Measurements from ENCODE around the gene ZC3H8.

ZC3H8 gene

GRCh38 chr2:112185131-112185530 is 69.7 kb downstream of the ZC3H8 start:
- Histone ChIP-seq H3K27ac (ENCODE audit: low read depth, low read length) (no peak overlapping the region), H3K9ac (ENCODE audit: low read length in 5 of 5) (no peak overlapping the region), H3K9me3 (ENCODE audit: control insufficient read depth in 5 of 5, low read length in 5 of 5) (no peaks in the 10 kb centered on the region), H3K36me3 (ENCODE audit: control insufficient read depth in 5 of 5, insufficient read depth in 5 of 5, low read length in 5 of 5) (no peaks in the 10 kb centered on the region), H3K27me3 (ENCODE audit: control insufficient read depth in 5 of 5, insufficient read depth in 4 of 5, low read length in 5 of 5) (peaks cover 0 to 13% (median 7%) of the 10 kb centered on the region in 5 donors), H3K4me1 (ENCODE audit: control insufficient read depth in 5 of 5, insufficient read depth in 5 of 5, low read length in 5 of 5) (no peaks in the 10 kb centered on the region), H3K4me3 (ENCODE audit: low read depth in 1 of 5, low read length in 5 of 5) (no peak overlapping the region)

- Histone ChIP-seq H3K4me3 (ENCODE audit: low read depth in 1 of 5, low read length in 5 of 5) (no peak overlapping the region), H3K4me1 (ENCODE audit: control insufficient read depth in 5 of 5, insufficient read depth in 5 of 5, low read length in 5 of 5) (no peaks in the 10 kb centered on the region), H3K27me3 (ENCODE audit: control insufficient read depth in 5 of 5, insufficient read depth in 4 of 5, low read length in 5 of 5) (peaks cover 0 to 13% (median 7%) of the 10 kb centered on the region in 5 donors), H3K27ac (ENCODE audit: low read depth, low read length) (no peak overlapping the region), H3K36me3 (ENCODE audit: control insufficient read depth in 5 of 5, insufficient read depth in 5 of 5, low read length in 5 of 5) (no peaks in the 10 kb centered on the region), H3K9ac (ENCODE audit: low read length in 5 of 5) (no peak overlapping the region), H3K9me3 (ENCODE audit: control insufficient read depth in 5 of 5, low read length in 5 of 5) (peaks cover 0 to 4% (median 0%) of the 10 kb centered on the region in 5 donors)
Observed at GRCh38 chr2:112184121-112184520, 70.7 kb downstream of the ZC3H8 start.

GRCh38 chr2:112183327-112184025 is 71.4 kb downstream of the ZC3H8 start:
- H3K27me3 ChIP-seq (ENCODE audit: control insufficient read depth in 5 of 5, insufficient read depth in 4 of 5, low read length in 5 of 5), result peaks cover 0 to 13% (median 7%) of the 10 kb centered on the region in 5 donors
- peaks cover 0 to 4% (median 0%) of the 10 kb centered on the region in 5 donors for H3K9me3 ChIP-seq (ENCODE audit: control insufficient read depth in 5 of 5, low read length in 5 of 5)
- H3K27ac ChIP-seq (ENCODE audit: low read depth, low read length), result no peak overlapping the region
- no peak overlapping the region for H3K4me3 ChIP-seq (ENCODE audit: low read depth in 1 of 5, low read length in 5 of 5)
- H3K4me1 ChIP-seq (ENCODE audit: control insufficient read depth in 5 of 5, insufficient read depth in 5 of 5, low read length in 5 of 5), result no peaks in the 10 kb centered on the region
- no peaks in the 10 kb centered on the region for H3K36me3 ChIP-seq (ENCODE audit: control insufficient read depth in 5 of 5, insufficient read depth in 5 of 5, low read length in 5 of 5)
- H3K9ac ChIP-seq (ENCODE audit: low read length in 5 of 5), result no peak overlapping the region

- no peaks in the 10 kb centered on the region for H3K36me3 ChIP-seq (ENCODE audit: control insufficient read depth in 5 of 5, insufficient read depth in 5 of 5, low read length in 5 of 5)
- peaks cover 0 to 13% (median 7%) of the 10 kb centered on the region in 5 donors for H3K27me3 ChIP-seq (ENCODE audit: control insufficient read depth in 5 of 5, insufficient read depth in 4 of 5, low read length in 5 of 5)
- H3K9me3 ChIP-seq (ENCODE audit: control insufficient read depth in 5 of 5, low read length in 5 of 5), result peaks cover 0 to 4% (median 0%) of the 10 kb centered on the region in 5 donors
- H3K4me3 ChIP-seq (ENCODE audit: low read depth in 1 of 5, low read length in 5 of 5), result no peak overlapping the region
- H3K27ac ChIP-seq (ENCODE audit: low read depth, low read length), result no peak overlapping the region
- no peaks in the 10 kb centered on the region for H3K4me1 ChIP-seq (ENCODE audit: control insufficient read depth in 5 of 5, insufficient read depth in 5 of 5, low read length in 5 of 5)
- no peak overlapping the region for H3K9ac ChIP-seq (ENCODE audit: low read length in 5 of 5)
Observed at GRCh38 chr2:112182581-112183034, 72.2 kb downstream of the ZC3H8 start.

- H3K9ac ChIP-seq (ENCODE audit: low read length in 5 of 5), result no peak overlapping the region
- no peaks in the 10 kb centered on the region for H3K4me1 ChIP-seq (ENCODE audit: control insufficient read depth in 5 of 5, insufficient read depth in 5 of 5, low read length in 5 of 5)
- no peak overlapping the region for H3K4me3 ChIP-seq (ENCODE audit: low read depth in 1 of 5, low read length in 5 of 5)
- no peaks in the 10 kb centered on the region for H3K36me3 ChIP-seq (ENCODE audit: control insufficient read depth in 5 of 5, insufficient read depth in 5 of 5, low read length in 5 of 5)
- H3K9me3 ChIP-seq (ENCODE audit: control insufficient read depth in 5 of 5, low read length in 5 of 5), result peaks cover 0 to 4% (median 0%) of the 10 kb centered on the region in 5 donors
- no peak overlapping the region for H3K27ac ChIP-seq (ENCODE audit: low read depth, low read length)
- peaks cover 0 to 13% (median 7%) of the 10 kb centered on the region in 5 donors for H3K27me3 ChIP-seq (ENCODE audit: control insufficient read depth in 5 of 5, insufficient read depth in 4 of 5, low read length in 5 of 5)
Observed at GRCh38 chr2:112181571-112182290, 73.1 kb downstream of the ZC3H8 start.

- Histone ChIP-seq H3K27me3 (ENCODE audit: control insufficient read depth in 5 of 5, insufficient read depth in 4 of 5, low read length in 5 of 5) (no peaks in the 10 kb centered on the region), H3K36me3 (ENCODE audit: control insufficient read depth in 5 of 5, insufficient read depth in 5 of 5, low read length in 5 of 5) (no peaks in the 10 kb centered on the region), H3K9me3 (ENCODE audit: control insufficient read depth in 5 of 5, low read length in 5 of 5) (peaks cover 0 to 4% (median 0%) of the 10 kb centered on the region in 5 donors), H3K27ac (ENCODE audit: low read depth, low read length) (no peak overlapping the region), H3K9ac (ENCODE audit: low read length in 5 of 5) (no peak overlapping the region), H3K4me1 (ENCODE audit: control insufficient read depth in 5 of 5, insufficient read depth in 5 of 5, low read length in 5 of 5) (no peaks in the 10 kb centered on the region), H3K4me3 (ENCODE audit: low read depth in 1 of 5, low read length in 5 of 5) (no peak overlapping the region)
Observed at GRCh38 chr2:112175958-112176573, 78.8 kb downstream of the ZC3H8 start.

- no peak overlapping the region for H3K4me3 ChIP-seq (ENCODE audit: low read depth in 1 of 5, low read length in 5 of 5)
- no peaks in the 10 kb centered on the region for H3K4me1 ChIP-seq (ENCODE audit: control insufficient read depth in 5 of 5, insufficient read depth in 5 of 5, low read length in 5 of 5)
- H3K27me3 ChIP-seq (ENCODE audit: control insufficient read depth in 5 of 5, insufficient read depth in 4 of 5, low read length in 5 of 5), result no peaks in the 10 kb centered on the region
- no peak overlapping the region for H3K9ac ChIP-seq (ENCODE audit: low read length in 5 of 5)
- no peak overlapping the region for H3K27ac ChIP-seq (ENCODE audit: low read depth, low read length)
- no peaks in the 10 kb centered on the region for H3K36me3 ChIP-seq (ENCODE audit: control insufficient read depth in 5 of 5, insufficient read depth in 5 of 5, low read length in 5 of 5)
- H3K9me3 ChIP-seq (ENCODE audit: control insufficient read depth in 5 of 5, low read length in 5 of 5), result peaks cover 0 to 4% (median 0%) of the 10 kb centered on the region in 5 donors
Observed at GRCh38 chr2:112175333-112175732, 79.5 kb downstream of the ZC3H8 start.

- no peak overlapping the region for H3K4me3 ChIP-seq (ENCODE audit: low read depth in 1 of 5, low read length in 5 of 5)
- no peaks in the 10 kb centered on the region for H3K36me3 ChIP-seq (ENCODE audit: control insufficient read depth in 5 of 5, insufficient read depth in 5 of 5, low read length in 5 of 5)
- H3K4me1 ChIP-seq (ENCODE audit: control insufficient read depth in 5 of 5, insufficient read depth in 5 of 5, low read length in 5 of 5), result no peaks in the 10 kb centered on the region
- peaks cover 0 to under 1% (median 0%) of the 10 kb centered on the region in 5 donors for H3K9me3 ChIP-seq (ENCODE audit: control insufficient read depth in 5 of 5, low read length in 5 of 5)
- no peak overlapping the region for H3K9ac ChIP-seq (ENCODE audit: low read length in 5 of 5)
- H3K27me3 ChIP-seq (ENCODE audit: control insufficient read depth in 5 of 5, insufficient read depth in 4 of 5, low read length in 5 of 5), result no peaks in the 10 kb centered on the region
- no peak overlapping the region for H3K27ac ChIP-seq (ENCODE audit: low read depth, low read length)
Observed at GRCh38 chr2:112174383-112174782, 80.5 kb downstream of the ZC3H8 start.

GRCh38 chr2:112173646-112174319 is 81.1 kb downstream of the ZC3H8 start:
- Histone ChIP-seq H3K27me3 (ENCODE audit: control insufficient read depth in 5 of 5, insufficient read depth in 4 of 5, low read length in 5 of 5) (no peaks in the 10 kb centered on the region), H3K27ac (ENCODE audit: low read depth, low read length) (no peak overlapping the region), H3K36me3 (ENCODE audit: control insufficient read depth in 5 of 5, insufficient read depth in 5 of 5, low read length in 5 of 5) (no peaks in the 10 kb centered on the region), H3K9me3 (ENCODE audit: control insufficient read depth in 5 of 5, low read length in 5 of 5) (no peaks in the 10 kb centered on the region), H3K4me1 (ENCODE audit: control insufficient read depth in 5 of 5, insufficient read depth in 5 of 5, low read length in 5 of 5) (peaks cover 0 to under 1% (median 0%) of the 10 kb centered on the region in 5 donors), H3K4me3 (ENCODE audit: low read depth in 1 of 5, low read length in 5 of 5) (no peak overlapping the region), H3K9ac (ENCODE audit: low read length in 5 of 5) (no peak overlapping the region)

All from subcutaneous abdominal adipose tissue (tissue), 5 donors.